GM19193 (cell line): ENCODE measurements around the gene LGALS1.

Experiments used
- POLR2A ChIP-seq: IDR thresholded peaks from 4 replicates; pipeline ENCODE4 v1.6.1; 2011; ENCODE audit not compliant: insufficient read depth, insufficient read length; ENCODE audit errors: extremely low read depth

Gene LGALS1

DNA sequence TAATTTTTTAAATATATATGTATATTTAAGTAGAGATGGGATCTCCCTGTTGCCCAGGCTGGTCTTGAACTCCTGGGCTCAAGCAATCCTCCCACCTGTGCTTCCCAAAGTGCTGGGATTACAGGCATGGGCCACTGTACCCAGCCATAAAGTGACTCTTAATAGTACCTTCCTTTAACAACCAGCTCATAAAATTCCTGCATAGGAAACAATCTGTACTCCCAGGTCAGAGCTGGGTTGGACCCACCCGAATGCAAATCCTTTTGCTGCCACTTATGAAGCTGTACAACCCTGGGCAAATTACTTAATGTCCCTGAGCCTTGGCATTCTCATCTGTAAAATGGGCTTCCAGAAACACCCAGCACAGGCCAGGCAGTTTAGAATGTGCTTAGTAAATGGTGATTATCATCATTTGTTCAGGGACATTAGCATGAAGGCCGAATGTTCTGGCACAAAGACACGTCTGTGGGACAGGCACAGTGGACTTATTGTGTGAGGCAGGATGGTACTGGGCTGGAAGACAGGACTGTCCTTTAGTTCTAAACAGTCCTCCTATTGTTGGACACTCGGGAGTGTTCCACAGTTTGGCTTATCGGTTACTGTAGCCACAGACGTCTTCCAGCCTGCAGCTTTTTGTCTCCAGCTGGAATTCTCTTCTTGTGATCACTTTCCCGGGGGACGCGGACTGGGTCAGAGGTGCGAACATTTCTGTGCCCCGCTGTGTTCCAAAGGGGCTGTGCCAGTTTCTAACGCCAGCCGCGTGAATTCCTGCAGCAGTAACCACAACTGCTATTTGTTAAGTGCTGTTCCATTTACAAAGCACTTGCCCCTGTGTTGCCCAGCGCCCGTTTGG, 11.0 kb upstream of the LGALS1 start:
- no peak for TF ChIP-seq POLR2A

DNA sequence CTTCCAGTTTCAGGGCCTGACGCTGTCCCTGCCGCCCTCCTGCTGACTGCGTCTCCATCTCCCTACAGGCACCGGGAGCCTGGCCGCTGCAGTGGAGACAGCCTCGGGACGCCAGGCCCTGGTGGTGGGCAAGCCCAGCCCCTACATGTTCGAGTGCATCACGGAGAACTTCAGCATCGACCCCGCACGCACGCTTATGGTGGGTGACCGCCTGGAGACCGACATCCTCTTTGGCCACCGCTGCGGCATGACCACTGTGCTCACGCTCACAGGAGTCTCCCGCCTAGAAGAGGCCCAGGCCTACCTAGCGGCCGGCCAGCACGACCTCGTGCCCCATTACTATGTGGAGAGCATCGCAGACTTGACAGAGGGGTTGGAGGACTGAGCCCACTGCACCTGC, 9.9 kb upstream of the LGALS1 start:
- TF ChIP-seq POLR2A = no peak

DNA sequence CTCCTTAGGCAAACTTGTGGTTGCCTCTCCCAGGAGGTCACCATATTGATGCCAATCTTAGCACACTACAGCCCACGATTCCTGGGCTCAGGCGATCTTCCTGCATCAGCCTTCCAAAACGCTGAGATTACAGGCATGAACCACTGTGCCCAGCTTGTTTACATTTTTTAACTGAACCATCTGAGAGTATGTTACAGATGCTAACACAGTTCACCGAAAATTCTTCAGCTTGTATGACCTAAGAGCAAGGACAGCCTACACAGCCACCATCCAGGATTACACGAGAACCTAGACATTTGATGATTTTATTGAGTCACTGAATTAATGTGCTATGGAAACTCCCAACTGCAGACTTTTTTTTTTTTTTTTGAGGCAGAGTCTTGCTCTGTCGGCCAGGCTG, 5.8 kb upstream of the LGALS1 start:
- no peak for TF ChIP-seq POLR2A

DNA sequence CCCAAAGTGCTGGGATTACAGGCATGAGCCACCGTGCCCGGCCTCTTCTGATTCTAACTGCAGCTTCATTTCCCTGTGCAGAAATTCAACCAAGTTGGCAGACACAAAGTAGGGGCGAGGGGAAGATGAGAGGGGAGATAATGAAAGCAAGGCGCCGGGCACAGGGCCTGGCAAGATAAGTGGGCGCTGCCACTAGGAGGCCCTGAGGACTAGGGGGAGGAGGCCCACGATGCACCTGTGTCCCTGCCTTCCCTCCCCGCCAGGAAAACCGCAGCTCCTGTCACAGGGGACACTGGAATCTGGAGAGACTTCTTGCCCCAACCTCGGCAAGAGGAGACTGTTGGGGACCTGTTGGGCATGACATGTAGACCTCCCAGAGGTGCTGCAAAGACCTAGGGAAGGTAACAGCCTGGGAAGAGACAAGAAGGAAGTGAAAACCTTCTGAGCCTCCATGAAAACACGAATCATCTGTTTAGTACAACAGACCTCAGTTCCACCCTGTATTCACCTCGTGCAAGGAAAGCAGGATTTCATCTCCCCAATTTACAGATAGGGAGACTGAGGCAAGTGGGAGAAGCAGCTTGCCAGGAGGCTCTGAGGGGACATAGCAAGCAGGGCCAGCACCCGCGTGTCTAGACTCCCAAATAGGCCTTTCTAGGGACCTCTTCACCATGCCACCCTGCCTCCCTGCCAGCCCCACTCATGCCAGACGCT, 3.1 kb upstream of the LGALS1 start:
- TF ChIP-seq POLR2A = no peak

DNA sequence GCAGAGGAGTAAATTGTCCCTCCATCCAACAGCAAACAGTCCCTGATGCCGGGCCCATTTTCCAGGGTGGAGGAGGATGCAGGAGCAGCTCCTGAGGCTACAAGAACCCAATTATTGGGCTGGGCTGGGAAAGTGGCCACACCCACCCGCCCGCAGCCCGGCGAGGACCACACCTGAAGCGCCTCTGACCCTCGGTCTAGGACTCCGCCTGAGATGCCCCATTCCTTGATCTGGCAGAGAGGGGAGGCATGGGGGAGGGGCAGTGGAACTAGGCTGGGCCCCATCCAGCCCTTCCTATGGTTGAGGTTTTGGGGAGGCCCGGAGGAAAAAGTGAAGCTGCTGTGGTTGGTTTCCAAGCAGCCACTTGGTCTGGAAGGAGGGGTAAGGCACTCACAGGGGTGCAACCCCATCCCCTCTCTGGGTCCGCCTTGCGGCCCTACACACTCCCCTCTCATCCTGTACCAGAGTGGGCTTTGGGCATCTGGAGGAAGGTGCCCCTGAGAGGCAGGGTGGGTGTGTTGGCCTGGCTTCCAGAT, 2.4 kb upstream of the LGALS1 start:
- TF ChIP-seq POLR2A = no peak

DNA sequence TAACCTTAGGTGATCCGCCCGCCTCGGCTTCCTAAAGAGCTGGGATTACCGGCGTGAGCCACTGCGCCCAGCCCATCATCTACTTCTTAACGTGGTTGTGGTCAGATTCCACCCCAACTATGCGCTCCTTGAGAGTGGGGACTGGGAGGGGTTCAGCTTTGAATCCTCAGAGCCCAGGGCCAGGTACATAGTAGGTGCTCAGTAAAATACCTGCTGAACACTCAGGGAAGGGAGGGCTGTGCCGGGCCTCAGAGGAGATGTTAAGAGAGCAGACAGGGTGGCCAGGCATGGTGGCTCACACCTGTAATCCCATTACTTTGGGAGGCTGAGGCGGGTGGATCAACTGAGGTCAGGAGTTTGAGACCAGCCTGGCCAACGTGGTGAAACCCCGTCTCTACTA, 1.2 kb upstream of the LGALS1 start:
- TF ChIP-seq POLR2A = no peak

DNA sequence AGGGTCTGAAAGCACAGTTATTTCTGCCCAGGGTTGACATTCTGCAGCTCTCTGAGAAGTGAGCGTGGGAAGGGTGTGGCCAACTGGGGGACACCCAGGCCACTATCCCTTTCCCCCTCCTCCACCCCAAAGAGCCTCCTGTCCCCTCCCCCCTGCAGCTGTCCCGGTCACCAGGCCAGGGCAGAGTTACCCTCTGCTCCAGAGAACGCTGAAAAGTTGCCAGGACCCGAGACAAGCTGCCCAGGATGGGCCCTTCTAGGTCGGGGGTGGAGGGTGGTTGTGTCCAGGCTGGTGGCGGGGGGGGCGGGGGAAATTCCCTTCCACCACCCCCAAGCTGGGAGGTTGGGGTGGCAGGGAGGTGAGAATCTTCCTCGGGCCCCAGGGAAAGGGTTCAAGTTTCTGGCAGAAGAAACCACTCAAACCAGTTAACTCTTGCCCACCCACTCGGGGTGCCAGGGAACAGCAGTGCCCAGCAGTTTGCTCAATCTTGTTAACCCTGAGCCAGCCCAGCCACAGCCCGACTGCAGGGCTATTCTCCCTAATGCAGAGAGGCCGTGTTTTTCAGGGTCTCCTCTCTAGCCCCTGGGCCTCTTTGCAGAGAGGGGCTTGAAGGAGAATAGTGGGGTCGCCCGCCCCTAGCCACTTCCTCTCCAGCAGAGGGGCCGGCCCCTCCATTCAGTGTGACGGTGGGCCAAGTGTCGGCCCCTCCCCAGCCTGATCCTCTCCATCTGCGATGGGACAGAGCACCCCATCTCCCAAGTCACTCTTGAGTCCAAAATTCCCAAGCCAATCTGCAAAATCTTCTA, 697 bp downstream of the LGALS1 start:
- no peak for TF ChIP-seq POLR2A

DNA sequence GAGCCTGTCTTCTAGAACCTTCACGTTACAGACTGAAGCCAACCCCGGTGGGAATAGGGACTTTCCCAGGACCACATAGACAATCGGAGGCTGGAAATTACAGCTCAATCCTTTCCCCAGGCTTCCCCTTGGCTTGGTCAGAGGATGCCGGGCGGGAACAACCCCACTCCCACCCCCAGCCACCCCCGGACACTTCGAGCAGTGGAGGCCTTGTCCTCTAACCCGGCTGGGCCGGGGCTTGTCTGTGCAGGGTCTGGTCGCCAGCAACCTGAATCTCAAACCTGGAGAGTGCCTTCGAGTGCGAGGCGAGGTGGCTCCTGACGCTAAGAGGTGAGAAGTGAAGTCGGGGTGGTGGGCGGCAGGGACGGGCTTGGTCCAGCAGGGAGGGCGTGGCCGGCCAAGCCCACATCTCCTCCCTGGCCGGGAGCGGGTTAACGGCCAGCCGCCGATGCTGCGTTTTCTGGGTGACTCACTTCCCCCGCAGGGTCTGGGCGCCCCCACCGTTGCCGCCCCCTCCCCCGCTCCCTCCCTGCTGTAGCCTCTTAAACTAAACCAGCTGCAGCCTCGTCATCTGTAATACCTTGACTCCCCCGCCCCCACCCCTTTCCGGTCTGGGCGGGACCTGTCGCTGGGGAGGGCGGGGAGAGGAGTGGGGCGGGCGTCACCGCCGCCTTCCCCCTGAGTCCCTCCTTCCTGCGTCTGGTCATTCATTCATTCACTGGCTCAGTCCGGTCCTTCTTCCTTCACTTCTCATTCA, 1.5 kb downstream of the LGALS1 start:
- peak; percentile 60 for TF ChIP-seq POLR2A

DNA sequence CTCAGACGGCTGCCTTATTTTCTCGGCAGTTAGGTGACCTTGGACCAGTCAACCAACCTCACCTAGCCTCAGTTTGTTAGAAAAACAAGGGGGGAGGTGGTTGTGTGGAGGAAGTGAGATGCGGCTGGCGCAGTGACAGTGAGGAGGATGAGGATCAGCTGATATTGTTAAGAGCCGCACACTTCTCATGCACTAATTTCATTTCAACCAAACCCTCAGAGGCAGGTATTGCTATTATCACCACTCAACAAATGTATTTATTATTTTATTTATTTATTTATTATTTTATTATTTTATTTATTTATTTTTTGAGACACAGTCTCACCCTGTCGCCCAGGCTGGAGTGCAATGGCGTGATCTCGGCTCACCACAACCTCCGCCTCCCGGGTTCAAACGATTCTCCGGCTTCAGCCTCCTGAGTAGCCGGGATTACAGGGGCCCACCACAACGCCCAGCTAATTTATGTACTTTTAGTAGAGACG, 2.1 kb downstream of the LGALS1 start:
- no peak for TF ChIP-seq POLR2A

DNA sequence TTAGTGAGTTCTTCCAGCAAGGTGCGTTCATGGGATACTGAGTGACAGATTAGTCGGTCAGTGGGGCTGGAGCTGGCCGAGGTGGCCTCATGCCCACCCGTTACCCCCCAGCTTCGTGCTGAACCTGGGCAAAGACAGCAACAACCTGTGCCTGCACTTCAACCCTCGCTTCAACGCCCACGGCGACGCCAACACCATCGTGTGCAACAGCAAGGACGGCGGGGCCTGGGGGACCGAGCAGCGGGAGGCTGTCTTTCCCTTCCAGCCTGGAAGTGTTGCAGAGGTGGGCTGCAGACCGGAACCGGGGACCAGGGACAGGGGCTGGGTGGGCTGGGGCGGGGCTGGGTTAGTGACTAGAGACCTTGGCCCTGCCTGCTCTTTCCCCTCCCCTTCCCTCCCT, 2.9 kb downstream of the LGALS1 start:
- TF ChIP-seq POLR2A = no peak

DNA sequence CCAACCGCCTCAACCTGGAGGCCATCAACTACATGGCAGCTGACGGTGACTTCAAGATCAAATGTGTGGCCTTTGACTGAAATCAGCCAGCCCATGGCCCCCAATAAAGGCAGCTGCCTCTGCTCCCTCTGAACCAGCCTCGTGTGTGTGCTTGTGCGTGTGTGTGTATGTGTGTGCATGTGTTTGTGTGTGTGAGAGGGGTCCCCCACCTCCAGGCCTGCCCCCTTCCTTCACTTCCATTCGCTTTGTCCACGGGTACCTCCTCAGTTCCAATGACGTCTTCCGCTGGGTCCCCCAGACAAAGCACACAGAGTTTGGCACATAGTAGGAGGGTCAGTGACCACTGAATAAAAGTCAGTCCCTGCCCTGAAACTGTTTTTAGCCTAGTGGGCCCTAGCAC, 4.2 kb downstream of the LGALS1 start:
- no peak for TF ChIP-seq POLR2A

DNA sequence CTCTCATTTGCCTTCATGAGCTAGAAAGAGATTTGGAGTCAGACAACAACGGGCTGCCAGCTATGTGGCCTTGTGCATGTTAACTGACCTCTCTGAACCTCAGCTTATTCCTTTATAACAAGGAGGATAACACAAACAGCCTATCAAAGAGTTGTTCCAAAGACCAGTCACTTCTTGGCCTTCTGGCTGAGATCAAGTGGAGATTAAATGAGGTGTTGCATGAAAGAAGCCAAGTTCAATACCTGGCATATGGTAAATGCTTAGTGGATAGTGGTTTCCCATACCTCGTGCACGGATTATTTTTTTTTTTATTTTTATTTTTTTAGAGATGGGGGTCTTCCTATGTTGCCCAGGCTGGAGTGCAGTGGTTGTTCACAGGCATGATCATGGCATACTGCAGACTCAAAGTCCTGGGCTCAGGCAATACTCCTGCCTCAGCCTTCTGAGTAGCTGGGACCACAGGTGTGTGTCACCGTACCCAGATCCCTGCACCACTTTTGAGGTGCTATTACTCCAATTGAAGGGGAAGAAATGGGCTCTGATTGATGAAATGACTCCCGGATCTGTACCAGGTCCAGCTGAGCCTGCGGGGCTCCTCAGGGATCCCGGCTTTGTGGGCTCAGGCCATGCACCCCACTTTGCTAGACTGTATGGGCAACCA, 4.9 kb downstream of the LGALS1 start:
- TF ChIP-seq POLR2A = no peak

DNA sequence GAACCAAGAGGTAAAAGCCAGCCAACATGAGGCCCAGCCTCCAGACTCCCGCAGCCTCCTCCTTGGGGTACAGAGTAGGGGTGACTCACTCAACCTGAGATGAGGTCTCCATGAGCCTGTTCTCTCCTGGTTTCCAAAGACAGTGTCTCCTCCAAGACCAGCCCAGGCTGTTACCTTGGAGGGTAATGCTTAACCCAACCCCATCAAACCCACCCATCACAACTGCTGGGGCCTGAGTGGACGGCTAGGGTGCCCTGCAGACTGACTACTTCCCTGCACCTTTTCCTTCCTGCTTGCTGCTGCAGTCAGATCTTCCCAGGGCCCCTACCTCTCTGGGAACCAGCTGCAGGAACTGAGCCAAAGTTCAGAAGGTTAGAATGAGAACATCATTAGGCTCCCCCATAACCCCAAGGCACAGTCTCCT, 5.6 kb downstream of the LGALS1 start:
- no peak for TF ChIP-seq POLR2A

DNA sequence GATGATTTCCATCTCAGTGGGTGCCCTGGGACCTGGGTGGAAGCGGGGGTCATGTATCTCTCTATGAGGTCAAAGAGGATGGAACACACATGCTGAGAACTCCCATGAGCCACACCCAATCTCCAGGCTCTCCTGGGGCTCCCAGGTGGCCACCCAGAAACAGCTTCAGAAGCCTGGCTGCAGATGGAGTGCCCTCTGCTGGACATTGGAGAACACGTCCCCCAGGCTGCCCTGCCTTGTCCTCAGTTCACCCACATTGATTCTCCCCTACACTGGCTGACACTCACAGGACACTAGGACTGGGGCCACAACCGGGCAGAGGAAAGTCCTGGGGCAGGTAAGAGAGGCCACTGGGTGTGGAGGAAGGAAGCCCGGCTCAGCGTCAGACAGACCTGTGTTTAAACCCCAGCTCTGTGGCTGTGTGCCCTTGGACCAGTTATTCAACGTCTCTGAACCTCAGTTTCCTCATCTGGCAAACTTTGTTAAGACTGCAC, 6.2 kb downstream of the LGALS1 start:
- no peak for TF ChIP-seq POLR2A
